ENCODE measurements around the gene CYP4V2.

CYP4V2 gene

DNA sequence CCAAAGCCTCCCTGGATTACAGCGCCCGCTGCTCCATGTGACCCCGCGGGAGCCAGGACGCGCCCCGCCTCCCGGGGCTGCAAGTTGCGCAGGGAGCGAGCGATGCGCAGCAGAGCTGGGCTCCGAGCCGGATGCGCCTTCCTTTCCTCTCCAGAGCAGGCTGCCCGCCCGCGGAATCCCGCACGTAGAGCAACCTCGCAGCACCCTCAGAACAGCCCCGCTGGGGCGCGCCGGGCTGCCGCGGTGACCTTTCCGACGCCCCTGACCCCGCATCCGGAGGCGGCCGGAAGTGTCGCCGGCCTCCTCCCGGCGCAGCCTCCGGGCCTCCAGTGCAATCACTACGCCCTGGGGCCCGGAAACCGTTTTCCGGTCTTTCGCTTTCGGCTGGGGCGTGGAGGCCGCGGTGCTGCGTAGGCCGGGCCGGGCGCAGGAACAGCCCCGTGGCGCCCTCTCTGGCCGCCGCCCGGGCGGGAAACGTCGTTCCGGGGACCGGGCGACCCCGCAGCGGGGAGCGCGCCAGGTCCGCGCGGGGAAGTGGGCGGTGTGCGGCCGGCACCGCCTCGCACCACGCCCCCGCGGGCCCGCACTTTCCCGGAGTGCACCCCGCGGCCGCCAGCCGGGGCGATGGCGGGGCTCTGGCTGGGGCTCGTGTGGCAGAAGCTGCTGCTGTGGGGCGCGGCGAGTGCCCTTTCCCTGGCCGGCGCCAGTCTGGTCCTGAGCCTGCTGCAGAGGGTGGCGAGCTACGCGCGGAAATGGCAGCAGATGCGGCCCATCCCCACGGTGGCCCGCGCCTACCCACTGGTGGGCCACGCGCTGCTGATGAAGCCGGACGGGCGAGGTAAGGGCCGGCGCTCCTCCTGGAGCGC lies at the start of gene CYP4V2:
TSS of gene CYP4V2 (plus strand) at position 368 of the 866 bp plus-strand sequence. CDS start at position 625, 257 bp downstream.
- peak; percentile 72 for DNase-seq (ENCODE audit: low read depth)

DNA sequence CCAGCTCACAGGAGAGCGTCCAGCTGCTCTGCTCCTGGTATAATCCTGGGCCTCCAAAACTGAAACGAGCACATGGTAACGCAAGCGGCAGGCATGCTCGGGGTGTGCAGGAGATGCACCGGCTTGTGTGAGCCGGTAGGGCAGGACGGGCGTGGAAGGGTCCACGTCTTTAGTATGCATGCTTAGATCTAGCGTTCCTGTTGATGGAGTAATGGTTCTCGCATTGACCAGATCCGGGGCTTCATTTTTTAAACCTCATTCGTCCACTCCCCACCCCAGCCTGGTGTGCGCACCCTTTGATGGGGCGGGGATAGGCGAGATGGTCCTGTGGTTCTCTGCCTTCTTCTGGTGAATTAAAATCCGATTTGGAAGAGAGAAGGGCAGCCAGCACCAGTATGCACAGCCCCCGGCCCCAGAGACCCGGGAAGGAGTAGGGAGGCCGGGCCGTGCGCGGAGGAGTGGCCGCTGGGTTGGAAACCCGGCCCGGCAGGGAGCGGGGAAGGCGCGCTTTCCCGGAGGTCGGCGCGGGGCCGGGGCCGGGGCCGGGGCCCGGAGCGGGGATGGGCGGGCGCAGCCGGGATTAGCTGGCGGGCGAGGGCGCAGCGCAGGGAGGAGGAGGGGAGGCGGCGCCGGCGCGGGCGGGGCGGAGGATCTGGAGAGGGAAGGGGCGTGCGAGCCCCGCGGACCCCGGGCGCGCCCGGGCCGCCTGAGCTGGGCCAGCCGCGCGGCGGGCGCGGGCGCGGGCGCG lies 47.0 kb upstream of the CYP4V2 start:
- DNase-seq (ENCODE audit: low read depth), result no peak

- DNase-seq (ENCODE audit: low read depth), result no peak
Observed at GRCh38 chr4:186144946-186145569, 46.3 kb upstream of the CYP4V2 start.

GRCh38 chr4:186146458-186146857 lies 44.9 kb upstream of the CYP4V2 start:
- no peak for DNase-seq (ENCODE audit: low read depth)

DNA sequence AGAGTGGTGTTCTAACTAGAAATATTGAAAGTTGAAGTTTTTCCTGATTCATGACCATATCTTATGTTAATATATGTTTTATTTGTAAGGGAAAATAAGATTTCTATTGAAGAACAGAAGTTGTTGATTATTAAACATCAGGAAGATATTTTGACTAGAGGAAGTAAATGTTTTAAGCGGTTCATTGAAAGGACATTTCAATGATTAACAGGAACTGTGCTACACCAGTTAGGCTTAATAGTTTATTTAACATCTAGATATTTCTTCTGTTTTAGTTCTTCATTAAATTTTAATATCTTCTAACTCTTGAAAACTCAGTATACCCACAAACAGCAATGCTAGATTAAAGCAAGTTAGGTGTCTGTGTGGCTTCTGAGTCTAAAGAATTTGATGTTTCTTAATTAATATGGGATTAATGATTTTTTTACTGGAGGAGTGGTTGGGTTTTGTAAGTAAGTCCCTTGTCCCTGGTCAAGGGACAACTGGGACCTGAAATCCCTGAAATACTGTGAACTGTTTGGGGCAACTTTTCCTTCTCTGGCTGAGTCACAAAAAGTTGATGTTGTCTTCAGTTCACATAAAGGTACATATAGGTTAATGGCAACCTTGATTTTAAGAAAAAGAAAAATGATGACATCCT lies 42.9 kb upstream of the CYP4V2 start:
- no peak for DNase-seq (ENCODE audit: low read depth)

DNA sequence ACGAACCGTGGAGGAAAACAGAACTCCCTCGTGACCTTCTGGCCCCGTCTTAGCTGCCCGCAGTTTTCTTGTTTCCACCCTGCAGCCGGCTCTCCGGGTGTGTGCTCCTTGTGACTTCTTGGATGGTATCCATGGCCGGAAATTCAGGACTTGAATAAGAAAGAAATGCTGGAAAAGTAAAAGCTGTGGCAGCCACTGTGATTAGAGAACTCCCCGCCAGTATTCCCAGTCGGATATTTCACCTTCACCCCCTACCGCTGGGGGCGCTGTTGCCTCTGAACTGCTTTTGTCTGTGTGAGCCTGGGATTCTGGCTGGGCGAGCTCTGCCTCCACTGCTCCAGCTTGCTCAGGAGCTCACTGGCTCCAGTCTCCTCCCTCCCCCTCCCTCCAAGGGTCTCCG lies 41.5 kb upstream of the CYP4V2 start:
- DNase-seq (ENCODE audit: low read depth), result no peak

DNA sequence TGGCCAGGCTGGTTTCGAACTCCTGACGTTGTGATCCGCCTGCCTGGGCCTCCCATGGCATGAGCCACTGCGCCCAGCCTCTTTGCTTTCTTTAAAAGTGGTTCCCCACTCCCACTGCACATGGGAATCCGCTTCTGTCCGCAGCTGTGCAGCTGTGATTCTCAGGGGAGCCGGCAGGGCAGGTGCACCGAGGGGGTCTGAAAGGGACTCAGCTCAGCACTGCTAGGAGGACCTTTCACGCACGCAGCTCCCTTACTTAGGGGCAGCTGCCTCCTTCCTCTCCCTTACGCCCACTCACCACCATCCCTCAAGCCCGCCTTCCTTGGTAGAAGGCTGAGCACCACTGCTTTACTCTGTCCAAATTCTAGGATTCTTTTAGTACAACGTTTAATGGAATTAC lies 40.4 kb upstream of the CYP4V2 start:
- no peak for DNase-seq (ENCODE audit: low read depth)

DNA sequence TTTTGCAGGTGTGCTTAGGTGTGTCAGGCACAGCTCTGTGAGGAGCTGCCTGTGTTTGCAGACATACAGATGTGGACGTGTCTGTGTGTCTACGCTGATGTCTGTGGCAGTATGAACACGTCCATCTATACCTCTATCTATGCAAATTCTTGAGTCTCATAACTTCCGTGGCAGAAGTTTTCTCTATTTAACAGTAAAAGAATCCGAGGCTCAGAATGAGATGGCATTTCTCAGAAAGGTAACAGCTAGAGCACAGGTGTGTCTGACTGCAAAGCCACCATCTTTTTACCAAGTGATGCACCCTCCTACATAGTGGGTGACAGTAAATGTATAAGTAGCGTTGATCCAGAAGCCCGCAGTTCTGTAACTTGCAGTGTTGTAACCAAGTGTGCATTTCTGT lies 39.9 kb upstream of the CYP4V2 start:
- no peak for DNase-seq (ENCODE audit: low read depth)

DNA sequence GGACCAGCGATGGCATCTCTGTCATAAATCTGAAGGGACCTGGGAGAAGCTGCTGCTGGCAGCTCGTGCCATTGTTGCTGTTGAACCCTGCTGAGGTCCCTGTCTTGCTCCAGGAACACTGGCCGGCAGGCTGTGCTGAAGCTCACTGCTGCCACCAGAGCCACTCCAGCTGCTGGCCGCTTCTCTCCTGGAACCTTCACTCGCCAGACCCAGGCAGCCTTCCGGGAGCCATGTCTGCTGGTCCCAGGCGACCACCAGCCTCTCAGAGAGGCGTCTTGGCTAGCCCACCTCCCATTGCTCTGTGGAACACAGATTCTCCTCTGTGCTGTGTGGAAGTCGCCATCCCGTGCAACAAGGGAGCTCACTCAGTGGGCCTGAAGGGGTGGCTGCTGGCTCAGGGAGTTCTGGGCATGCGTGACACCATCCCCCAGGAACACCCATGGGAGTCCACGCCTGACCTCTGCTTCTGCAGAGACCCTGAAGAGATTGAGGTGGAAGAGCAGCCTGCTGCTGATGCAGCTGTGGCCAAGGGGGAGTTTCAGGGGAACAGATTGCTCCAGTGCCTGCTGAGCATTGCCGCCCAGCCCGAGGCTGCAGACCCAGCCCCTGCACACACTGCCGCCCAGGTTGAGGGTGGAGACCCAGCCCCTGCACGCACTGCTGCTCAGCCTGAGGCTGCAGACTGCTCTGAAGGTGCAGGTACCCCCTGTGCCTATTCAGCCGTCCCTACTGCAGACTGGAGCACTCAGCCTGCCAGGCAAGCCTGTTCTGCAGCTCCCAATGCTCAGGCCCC lies 33.1 kb upstream of the CYP4V2 start:
- DNase-seq (ENCODE audit: low read depth), result no peak

DNA sequence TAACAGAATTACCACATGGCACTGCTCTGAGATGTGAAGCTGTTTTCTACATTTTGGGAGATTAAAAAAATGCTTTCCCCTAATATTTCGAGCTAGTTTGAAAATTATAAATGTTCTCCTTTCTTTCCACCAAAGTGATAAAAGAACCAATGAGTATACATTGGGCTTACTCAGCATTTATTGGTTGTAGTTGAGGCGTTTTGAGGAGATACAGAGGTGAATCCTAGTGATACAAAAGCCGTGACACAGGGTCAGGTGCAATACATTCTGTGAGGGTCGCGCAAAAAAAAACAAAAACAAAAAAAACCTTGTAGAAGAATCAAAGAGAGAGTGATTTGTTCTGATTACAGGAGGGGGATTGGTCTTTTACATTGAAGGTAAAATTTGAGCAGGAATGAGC lies 32.4 kb upstream of the CYP4V2 start:
- DNase-seq (ENCODE audit: low read depth), result no peak

- no peak for DNase-seq (ENCODE audit: low read depth)
Observed at GRCh38 chr4:186159613-186160012, 31.8 kb upstream of the CYP4V2 start.

DNA sequence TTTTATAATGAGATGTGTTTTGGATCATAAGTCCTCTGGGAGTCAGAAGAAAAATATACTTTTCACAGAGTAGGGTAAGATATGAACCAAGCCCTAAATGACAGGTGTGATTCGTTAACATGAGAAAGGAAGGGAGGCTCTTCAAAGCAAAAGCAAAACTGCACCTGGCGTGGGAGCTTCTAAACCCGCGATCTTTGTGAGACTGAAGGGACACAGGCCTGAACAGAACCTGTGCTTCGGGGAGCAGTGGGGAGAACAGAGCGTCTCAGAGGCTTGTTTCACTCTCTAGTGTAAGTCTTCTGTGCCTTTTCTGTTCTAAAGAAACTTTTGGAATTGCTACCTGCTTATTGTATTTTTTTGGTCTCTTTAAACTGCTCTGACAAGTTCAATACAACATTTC lies 30.2 kb upstream of the CYP4V2 start:
- DNase-seq (ENCODE audit: low read depth), result no peak

DNA sequence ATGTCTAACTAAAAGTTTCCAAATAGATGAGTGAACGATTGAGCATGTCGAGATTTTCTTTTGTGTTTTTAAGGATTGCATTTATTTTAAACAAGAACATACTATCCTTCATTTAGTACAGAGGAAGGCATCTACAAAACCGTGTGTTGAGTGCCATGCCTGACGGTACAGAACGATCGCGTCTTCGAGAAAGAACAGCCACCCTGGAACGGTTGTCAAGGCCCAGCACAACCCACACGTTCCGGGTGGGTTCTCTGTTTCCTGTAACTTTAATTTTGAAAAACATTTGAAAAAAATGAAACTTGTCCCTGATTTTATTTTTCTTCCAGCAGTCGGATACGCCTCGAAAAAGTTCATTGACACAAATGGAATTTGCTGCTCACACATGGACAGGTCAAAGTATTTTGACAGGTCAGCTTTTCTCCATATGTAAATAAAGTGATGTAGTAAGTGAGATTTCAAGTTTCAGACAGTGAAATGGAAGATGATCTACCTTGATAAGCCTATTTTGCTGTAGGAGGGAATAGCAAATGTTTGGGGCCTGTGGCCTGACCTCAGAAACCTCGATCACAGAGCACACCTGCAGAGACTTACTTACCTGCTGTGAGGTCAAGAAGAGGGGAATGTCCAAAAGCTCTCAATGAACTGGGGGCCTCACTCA lies 24.4 kb upstream of the CYP4V2 start:
- no peak for DNase-seq (ENCODE audit: low read depth)

GRCh38 chr4:186167605-186168004 lies 23.8 kb upstream of the CYP4V2 start:
- no peak for DNase-seq (ENCODE audit: low read depth)

GRCh38 chr4:186168750-186169149 lies 22.6 kb upstream of the CYP4V2 start:
- DNase-seq (ENCODE audit: low read depth), result no peak

DNA sequence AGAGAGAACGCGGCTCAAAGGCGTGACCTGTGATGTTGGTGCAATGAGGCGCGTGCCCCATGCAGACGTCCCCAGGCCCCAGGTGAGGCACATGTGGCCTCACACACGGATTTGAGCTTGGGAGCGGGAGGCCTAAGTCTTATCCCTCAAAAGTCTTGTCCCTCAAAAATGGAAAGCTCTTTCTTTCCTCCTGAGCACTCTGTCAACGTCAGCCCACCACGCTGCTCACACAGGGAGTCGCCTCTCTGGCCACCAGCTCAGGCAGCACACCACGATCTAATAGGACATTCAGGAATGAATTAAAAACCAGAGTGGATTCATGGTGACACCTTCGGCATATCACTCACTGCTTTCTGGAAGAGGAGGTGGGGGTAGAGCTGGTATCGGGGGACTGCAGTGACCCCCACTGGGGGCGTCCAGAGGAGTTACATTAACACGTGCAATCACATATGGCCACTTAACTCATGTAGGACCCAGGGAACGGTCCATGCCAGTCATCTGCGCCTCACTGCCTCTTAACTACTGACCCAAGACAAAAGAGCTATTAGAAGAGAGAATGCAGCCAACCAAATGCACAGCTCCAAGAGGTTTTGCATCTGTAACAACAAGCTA lies 21.9 kb upstream of the CYP4V2 start:
- DNase-seq (ENCODE audit: low read depth), result no peak

GRCh38 chr4:186169945-186170802 lies 21.2 kb upstream of the CYP4V2 start:
- no peak for DNase-seq (ENCODE audit: low read depth)

DNA sequence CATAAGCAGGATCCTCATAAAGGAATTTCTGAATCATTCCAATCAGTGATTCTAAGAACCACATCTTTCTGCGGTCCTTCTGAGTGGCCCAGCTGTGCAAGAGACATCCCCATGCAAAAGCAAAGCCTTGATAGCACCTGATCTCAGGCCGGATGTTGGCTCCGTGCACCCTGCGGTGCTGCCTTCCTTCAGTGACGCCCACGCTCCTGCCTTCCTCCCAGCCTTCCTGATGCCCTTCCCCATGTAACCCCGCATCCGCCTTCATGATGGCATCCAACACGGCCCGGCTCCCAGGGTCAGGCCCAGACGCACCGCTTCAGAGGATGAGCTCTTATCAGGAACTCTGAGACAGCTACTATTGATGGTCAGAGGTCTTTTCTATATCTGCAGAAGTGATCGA lies 20.4 kb upstream of the CYP4V2 start:
- no peak for DNase-seq (ENCODE audit: low read depth)

- no peak for DNase-seq (ENCODE audit: low read depth)
Observed at GRCh38 chr4:186172546-186172945, 18.8 kb upstream of the CYP4V2 start.

DNA sequence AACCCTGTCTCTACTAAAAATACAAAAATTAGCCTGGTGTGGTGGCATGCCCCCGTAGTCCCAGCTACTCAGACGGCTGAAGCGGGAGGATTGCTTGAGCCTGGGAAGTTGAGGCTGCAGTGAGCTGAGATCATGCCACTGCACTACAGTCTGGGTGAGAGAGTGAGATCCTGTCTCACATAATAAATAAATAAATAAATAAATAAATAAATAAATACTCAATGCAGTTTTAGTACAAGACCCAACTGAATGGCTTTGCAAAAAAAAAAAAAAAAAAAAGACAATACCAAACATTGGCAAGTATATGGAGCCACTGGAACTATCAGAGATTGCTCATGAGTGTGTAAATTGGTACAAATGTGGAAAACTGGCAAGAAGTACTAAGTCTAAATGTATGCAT lies 3.3 kb upstream of the CYP4V2 start:
- DNase-seq (ENCODE audit: low read depth), result no peak
